ENCODE data around the gene UBE2Q1. TPM values are rescaled to one million over a fixed set of nuclear protein-coding genes. Genes with fewer than 3 reads are reported as not detected.

UBE2Q1 gene
- total and polyA plus RNA-seq, 12 donors: 15.7 to 102 (median 37.8) TPM

GRCh38 chr1:154556422-154556821 lies 2.0 kb downstream of the UBE2Q1 start:
- peak in 2 of 7 donors; percentile 22 to 37 for DNase-seq
- no peaks in the 10 kb centered on the region for H3K27me3 ChIP-seq
- WGBS, 4 donors: 4 to 34% (median 31%) methylated on average over 4 of the region's 4 CpGs
- H3K36me3 ChIP-seq (replicated peaks in 1 of 2): peaks cover 0 to 44% of the 10 kb centered on the region in 2 donors
- intact Hi-C loops (cut with DNase I): loop anchor here in 1 of 2 donors (5.0 kb wide), 1 partner anchor 64 kb away; no protein-coding TSS in a partner anchor
- H3K4me3 ChIP-seq: peak overlapping the region in 1 of 4 donors; percentile 94
- peaks cover 17 to 32% of the 10 kb centered on the region in 2 donors for H3K4me1 ChIP-seq (replicated peaks in 1 of 2)
- no peak for TF ChIP-seq POLR2A (IDR thresholded peaks at IDR 0.05)
- TF ChIP-seq, protein P1, sequence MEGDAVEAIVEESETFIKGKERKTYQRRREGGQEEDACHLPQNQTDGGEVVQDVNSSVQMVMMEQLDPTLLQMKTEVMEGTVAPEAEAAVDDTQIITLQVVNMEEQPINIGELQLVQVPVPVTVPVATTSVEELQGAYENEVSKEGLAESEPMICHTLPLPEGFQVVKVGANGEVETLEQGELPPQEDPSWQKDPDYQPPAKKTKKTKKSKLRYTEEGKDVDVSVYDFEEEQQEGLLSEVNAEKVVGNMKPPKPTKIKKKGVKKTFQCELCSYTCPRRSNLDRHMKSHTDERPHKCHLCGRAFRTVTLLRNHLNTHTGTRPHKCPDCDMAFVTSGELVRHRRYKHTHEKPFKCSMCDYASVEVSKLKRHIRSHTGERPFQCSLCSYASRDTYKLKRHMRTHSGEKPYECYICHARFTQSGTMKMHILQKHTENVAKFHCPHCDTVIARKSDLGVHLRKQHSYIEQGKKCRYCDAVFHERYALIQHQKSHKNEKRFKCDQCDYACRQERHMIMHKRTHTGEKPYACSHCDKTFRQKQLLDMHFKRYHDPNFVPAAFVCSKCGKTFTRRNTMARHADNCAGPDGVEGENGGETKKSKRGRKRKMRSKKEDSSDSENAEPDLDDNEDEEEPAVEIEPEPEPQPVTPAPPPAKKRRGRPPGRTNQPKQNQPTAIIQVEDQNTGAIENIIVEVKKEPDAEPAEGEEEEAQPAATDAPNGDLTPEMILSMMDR (IDR thresholded peaks at IDR 0.05): no peak
- peak overlapping the region in 2 of 5 donors; percentile 31 to 35 for H3K27ac ChIP-seq
- no peaks in the 10 kb centered on the region for H3K9me3 ChIP-seq (replicated peaks in 1 of 3)

DNA sequence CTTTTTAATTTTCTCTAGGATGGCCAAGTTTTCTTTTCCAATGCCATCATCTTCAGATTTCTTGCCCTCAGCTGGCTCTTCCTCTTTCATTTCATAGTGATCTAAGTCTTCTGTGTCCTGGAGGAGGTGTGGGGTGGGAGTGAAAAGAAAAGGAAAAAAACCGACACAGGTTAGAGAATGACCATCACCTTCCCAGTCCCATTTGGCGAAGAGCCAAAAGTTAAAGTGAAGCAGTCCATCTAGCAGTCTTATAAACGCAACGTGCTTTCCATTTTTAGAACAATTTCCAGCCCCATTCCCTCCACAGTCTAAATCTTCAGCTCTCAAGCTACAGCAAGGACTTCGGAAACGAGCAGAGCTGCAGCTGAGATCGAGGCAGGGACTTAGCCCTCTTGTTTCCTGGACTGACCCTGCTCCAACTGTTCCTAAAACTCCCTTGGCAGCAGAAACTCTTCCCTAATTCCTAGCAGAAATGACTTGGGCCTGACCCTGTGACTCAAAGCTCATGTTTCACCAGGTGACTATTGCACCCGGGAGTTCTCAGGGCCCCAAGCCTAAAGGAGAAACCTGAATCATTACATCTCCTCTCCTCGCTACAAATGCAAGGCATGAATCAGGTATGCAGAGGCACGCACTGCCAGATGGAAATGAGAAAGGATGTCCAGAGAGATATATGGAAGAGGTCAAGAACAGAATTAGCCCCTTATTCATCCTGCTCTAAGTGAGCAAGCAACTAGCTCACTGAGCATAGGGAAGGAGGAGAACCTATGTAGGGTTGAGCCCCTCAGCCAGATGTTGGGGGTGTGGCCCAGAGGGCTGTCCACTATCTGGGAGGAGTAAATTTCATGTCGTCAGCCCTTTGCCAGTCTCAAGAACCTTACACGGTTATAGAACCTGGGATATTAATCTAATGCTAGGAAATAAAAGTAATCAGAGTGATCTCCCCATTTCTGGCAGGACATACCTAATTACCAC lies 5.1 kb downstream of the UBE2Q1 start:
- Histone ChIP-seq H3K4me1 (replicated peaks in 1 of 2) (peaks cover 20 to 34% of the 10 kb centered on the region in 2 donors), H3K9me3 (replicated peaks in 1 of 3) (no peaks in the 10 kb centered on the region), H3K27ac (no peak overlapping the region), H3K36me3 (replicated peaks in 1 of 2) (peaks cover 0 to 70% of the 10 kb centered on the region in 2 donors), H3K27me3 (no peaks in the 10 kb centered on the region), H3K4me3 (no peak overlapping the region)
- 60 to 73% (median 65%) methylated on average over 12 of the region's 12 CpGs for WGBS, 4 donors
- DNase-seq: no peak
- no peak for TF ChIP-seq POLR2A (IDR thresholded peaks at IDR 0.05)
- TF ChIP-seq, protein P1 (IDR thresholded peaks at IDR 0.05): no peak
- intact Hi-C loops (cut with DNase I): no loop called here

DNA sequence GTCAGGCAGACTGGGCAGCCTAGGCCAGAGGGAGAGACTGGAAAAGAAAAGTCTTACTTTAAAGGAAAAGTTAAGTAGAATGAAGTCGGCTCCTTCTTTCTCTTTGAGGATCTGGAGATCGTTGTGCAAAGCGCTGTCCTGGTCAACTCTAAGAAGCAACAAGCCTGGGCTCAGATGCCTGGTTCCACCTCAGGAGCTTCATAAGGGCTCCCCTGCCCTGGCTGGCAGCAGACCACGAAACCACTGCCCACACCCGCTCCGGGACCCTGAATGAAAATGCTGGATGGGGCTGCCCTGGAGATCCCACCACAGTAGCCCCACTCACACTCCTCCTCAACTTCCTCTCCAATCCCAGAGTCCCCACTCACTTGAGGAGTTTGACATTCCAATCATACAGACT lies 6.4 kb downstream of the UBE2Q1 start:
- H3K36me3 ChIP-seq (replicated peaks in 1 of 2): peaks cover 0 to 70% of the 10 kb centered on the region in 2 donors
- intact Hi-C loops (cut with DNase I): no loop called here
- no peak for DNase-seq
- TF ChIP-seq, protein P1 (IDR thresholded peaks at IDR 0.05): no peak
- TF ChIP-seq POLR2A (IDR thresholded peaks at IDR 0.05): no peak
- H3K27ac ChIP-seq: no peak overlapping the region
- peaks cover 18 to 36% of the 10 kb centered on the region in 2 donors for H3K4me1 ChIP-seq (replicated peaks in 1 of 2)
- no peaks in the 10 kb centered on the region for H3K27me3 ChIP-seq
- H3K4me3 ChIP-seq: no peak overlapping the region
- WGBS, 4 donors: 76 to 97% (median 93%) methylated on average over 2 to 6 of the region's 6 CpGs
- H3K9me3 ChIP-seq (replicated peaks in 1 of 3): no peaks in the 10 kb centered on the region

DNA sequence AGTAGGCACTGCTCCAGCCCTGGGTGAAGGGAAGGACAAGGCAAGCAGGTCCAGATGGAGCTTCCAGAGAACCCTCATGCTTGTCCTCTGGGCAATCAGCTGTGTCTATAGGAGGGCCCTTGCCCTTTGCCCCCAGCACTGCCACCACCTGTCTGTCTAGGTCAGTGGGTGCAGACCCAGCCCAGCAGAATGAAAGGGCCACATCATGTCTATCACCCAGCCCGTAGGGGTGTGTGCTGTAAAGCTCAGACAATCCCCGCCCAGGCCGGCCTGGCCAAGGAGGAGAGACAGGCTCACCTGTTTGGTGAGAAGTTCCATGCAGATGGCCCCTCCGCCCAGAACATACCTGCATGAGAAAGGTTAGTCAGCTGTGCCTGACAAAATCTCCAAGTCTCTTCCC lies 7.0 kb downstream of the UBE2Q1 start:
- Histone ChIP-seq H3K9me3 (replicated peaks in 1 of 3) (no peaks in the 10 kb centered on the region), H3K4me1 (replicated peaks in 1 of 2) (peaks cover 12 to 30% of the 10 kb centered on the region in 2 donors), H3K27ac (no peak overlapping the region), H3K4me3 (no peak overlapping the region), H3K36me3 (replicated peaks in 1 of 2) (peaks cover 0 to 70% of the 10 kb centered on the region in 2 donors), H3K27me3 (no peaks in the 10 kb centered on the region)
- WGBS, 4 donors: 89 to 100% (median 94%) methylated on average over 1 to 4 of the region's 4 CpGs
- no peak for DNase-seq
- intact Hi-C loops (cut with DNase I): no loop called here
- TF ChIP-seq, protein P1 (IDR thresholded peaks at IDR 0.05): no peak
- no peak for TF ChIP-seq POLR2A (IDR thresholded peaks at IDR 0.05)
